Keratinocyte (primary cell): ENCODE measurements around the gene MAPRE3. TPM values are rescaled to one million over a fixed set of nuclear protein-coding genes. Genes with fewer than 3 reads are reported as not detected.

Experiments
- DNase-seq: peaks from one replicate; pipeline ENCODE4 v3.0.0-alpha.2; 2011; ENCODE audit warnings: low read depth, missing footprints, low spot score
- FAIRE-seq: peaks from 2 replicates; lab custom pipeline; 2011; peaks lifted over from hg19 to GRCh38; lab: Jason Lieb, UNC
- H2AFZ ChIP-seq: 2 replicates; pipeline ENCODE4 v1.6.0; 2012; ENCODE audit warnings: low read length, control low read depth, inconsistent platforms; ENCODE audit not compliant: control insufficient read depth
- H3K27ac ChIP-seq: 2 replicates; pipeline ENCODE4 v1.5.1; 2011; ENCODE audit warnings: low read length; ENCODE audit not compliant: control insufficient read depth, insufficient read depth
- H3K27me3 ChIP-seq: 3 replicates; pipeline ENCODE4 v1.6.0; 2011; ENCODE audit warnings: low read length; ENCODE audit not compliant: control insufficient read depth, insufficient read depth; ENCODE audit errors: extremely low read depth
- H3K36me3 ChIP-seq, 2 experiments: 2 replicates in 1 of 2; 3 replicates in 1 of 2; pipeline ENCODE4 v1.5.1; 2011; ENCODE audit warnings: low read length in 2 of 2, mild to moderate bottlenecking in 1 of 2; ENCODE audit not compliant: control insufficient read depth in 2 of 2, insufficient read depth in 2 of 2; ENCODE audit errors: extremely low read depth in 1 of 2
- H3K4me1 ChIP-seq: 3 replicates; pipeline ENCODE4 v1.5.1; 2011; ENCODE audit warnings: low read length; ENCODE audit not compliant: control insufficient read depth, insufficient read depth; ENCODE audit errors: extremely low read depth
- H3K4me2 ChIP-seq: 3 replicates; pipeline ENCODE4 v1.6.0; 2011; ENCODE audit warnings: low read depth, low read length; ENCODE audit not compliant: control insufficient read depth, insufficient read depth; ENCODE audit errors: extremely low read depth
- H3K4me3 ChIP-seq, 3 experiments: fragments of 200-600 bp in 1 of 3; sonication (generic) in 1 of 3; 2 replicates in 2 of 3; 3 replicates in 1 of 3; pipeline ENCODE4 v1.5.1; 2011 to 2016; ENCODE audit warnings: low read length in 3 of 3, mild to moderate bottlenecking in 3 of 3, control low read depth in 2 of 3, inconsistent platforms in 1 of 3, low read depth in 1 of 3, mixed read lengths in 1 of 3, mixed run types in 1 of 3, moderate library complexity in 1 of 3; ENCODE audit not compliant: control insufficient read depth in 2 of 3, insufficient read depth in 2 of 3; ENCODE audit errors: extremely low read depth in 1 of 3
- H3K79me2 ChIP-seq: 2 replicates; pipeline ENCODE4 v1.6.0; 2012; ENCODE audit warnings: low read length; ENCODE audit not compliant: control insufficient read depth, insufficient read depth
- H3K9ac ChIP-seq: 3 replicates; pipeline ENCODE4 v1.6.0; 2011; ENCODE audit warnings: low read length; ENCODE audit not compliant: control insufficient read depth, insufficient read depth; ENCODE audit errors: extremely low read depth
- H3K9me1 ChIP-seq: 3 replicates; pipeline ENCODE4 v1.6.0; 2011; ENCODE audit warnings: low read length; ENCODE audit not compliant: control insufficient read depth, insufficient read depth; ENCODE audit errors: extremely low read depth
- H3K9me3 ChIP-seq: 2 replicates; pipeline ENCODE4 v1.5.1; 2012; ENCODE audit warnings: low read depth, low read length; ENCODE audit not compliant: control insufficient read depth
- H4K20me1 ChIP-seq: 3 replicates; pipeline ENCODE4 v1.6.0; 2011; ENCODE audit warnings: low read length; ENCODE audit not compliant: control insufficient read depth, insufficient read depth; ENCODE audit errors: extremely low read depth
- CTCF ChIP-seq, 3 experiments: IDR thresholded peaks in 1 of 3; conservative IDR thresholded peaks in 1 of 3; optimal IDR thresholded peaks in 1 of 3; 2 replicates in 2 of 3; 3 replicates in 1 of 3; pipeline versions ENCODE3 to v1.5.1; 2011; ENCODE audit warnings: low read length in 3 of 3, mild to moderate bottlenecking in 3 of 3, moderate library complexity in 2 of 3, control low read depth in 1 of 3, inconsistent platforms in 1 of 3; ENCODE audit not compliant: insufficient read depth in 2 of 3; ENCODE audit errors: extremely low read depth in 1 of 3
- EZH2 ChIP-seq: IDR thresholded peaks from one replicate; pipeline ENCODE4 v1.6.1; 2012; ENCODE audit warnings: inconsistent platforms, mild to moderate bottlenecking, low read length, moderate library complexity
- dilution Hi-C: fragments of 300-500 bp; cut with MboI; formaldehyde crosslinking; loops from one replicate; pipeline ENCODE4 v1.7.0; 2020; ENCODE audit warnings: low sequenced_read_pairs; ENCODE audit not compliant: extremely low pct_ligation_motif_present
- polyA plus RNA-seq, 5 experiments: library from polyadenylated mRNA; depleted of rRNA in 3 of 5; stranded (reverse) in 3 of 5; stranded (forward) in 1 of 5; unstranded in 1 of 5; fragments of >200 nt; gene quantifications; 1 replicate in 1 of 5; 2 replicates in 3 of 5; 3 replicates in 1 of 5; pipeline versions ENCODE4 v1.2.1 to v1.2.3, GENCODE V29; 2011 to 2012; ENCODE audit warnings: missing spikeins in 2 of 5, low read depth in 1 of 5, low replicate concordance in 1 of 5

The MAPRE3 gene
- polyA plus RNA-seq, 1 donor (not counting 4 experiments of a cell fraction or from before 2014, with no cell fraction given): 12.6 TPM

DNA sequence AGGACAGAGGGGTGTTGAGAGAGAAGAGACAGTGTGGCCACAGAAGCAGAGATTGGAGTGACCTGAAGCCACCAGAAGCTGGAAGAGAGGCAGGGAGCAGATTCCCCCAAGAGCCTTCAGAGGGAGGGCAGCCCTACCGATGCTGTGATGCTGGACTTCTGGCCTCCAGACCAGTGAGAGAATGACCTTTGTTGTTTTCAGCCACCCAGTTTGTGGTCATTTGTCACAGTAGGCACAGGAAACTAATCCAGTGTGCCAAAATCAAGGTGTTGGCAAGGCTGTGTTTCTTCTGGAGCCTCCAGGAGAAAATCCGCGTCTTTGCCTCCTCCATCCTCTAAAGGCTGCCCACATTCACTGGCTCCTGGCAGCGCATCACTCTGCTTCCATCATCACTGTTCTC lies 15.4 kb downstream of the MAPRE3 start:
- dilution Hi-C loops: no loop called here
- no peak for DNase-seq
- FAIRE-seq: no peak
- H3K4me3 ChIP-seq: no peak overlapping the region
- no peaks in the 10 kb centered on the region for H4K20me1 ChIP-seq
- H3K4me1 ChIP-seq: no peaks in the 10 kb centered on the region
- H3K9me3 ChIP-seq: no peaks in the 10 kb centered on the region
- no peaks in the 10 kb centered on the region for H3K79me2 ChIP-seq
- no peak overlapping the region for H2AFZ ChIP-seq
- no peak overlapping the region for H3K4me2 ChIP-seq
- no peaks in the 10 kb centered on the region for H3K27me3 ChIP-seq
- H3K36me3 ChIP-seq: peaks cover 0 to 2% of the 10 kb centered on the region in 2 experiments
- no peaks in the 10 kb centered on the region for H3K9me1 ChIP-seq
- no peak overlapping the region for H3K9ac ChIP-seq
- TF ChIP-seq CTCF (optimal IDR thresholded peaks at IDR 0.05 in 1 of 3, IDR thresholded peaks at IDR 0.05 in 1 of 3, conservative IDR thresholded peaks at IDR 0.05 in 1 of 3; ENCODE audit: extremely low read depth in 1 of 3, insufficient read depth in 2 of 3, low read length in 3 of 3): no peak
- no peak for TF ChIP-seq EZH2
- H3K27ac ChIP-seq: no peak overlapping the region

DNA sequence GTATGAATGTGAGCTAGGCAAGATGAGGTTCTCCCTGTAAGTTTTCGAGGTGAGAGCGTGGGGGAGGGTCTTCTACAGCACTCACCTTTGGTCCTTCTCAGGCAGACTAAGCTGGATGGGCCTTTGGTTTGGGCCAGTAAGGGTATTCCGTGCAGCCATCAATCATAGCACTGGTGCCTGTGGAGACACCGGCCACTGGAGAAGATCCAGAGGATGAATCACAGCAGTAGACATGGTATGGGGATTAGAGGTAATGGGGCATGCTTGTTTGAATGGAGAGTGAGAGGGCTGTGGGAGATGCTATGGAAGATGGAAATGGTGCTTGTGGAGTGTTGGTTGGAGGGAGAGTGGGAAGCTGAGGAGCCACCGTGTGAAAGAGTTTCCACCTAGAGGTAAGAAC lies 16.1 kb downstream of the MAPRE3 start:
- no peak overlapping the region for H3K4me2 ChIP-seq
- dilution Hi-C loops: no loop called here
- H3K9me1 ChIP-seq: no peaks in the 10 kb centered on the region
- H3K9me3 ChIP-seq: no peaks in the 10 kb centered on the region
- H3K27ac ChIP-seq: no peak overlapping the region
- no peaks in the 10 kb centered on the region for H4K20me1 ChIP-seq
- H3K27me3 ChIP-seq: no peaks in the 10 kb centered on the region
- TF ChIP-seq EZH2: no peak
- TF ChIP-seq CTCF (optimal IDR thresholded peaks at IDR 0.05 in 1 of 3, IDR thresholded peaks at IDR 0.05 in 1 of 3, conservative IDR thresholded peaks at IDR 0.05 in 1 of 3; ENCODE audit: extremely low read depth in 1 of 3, insufficient read depth in 2 of 3, low read length in 3 of 3): no peak
- no peak overlapping the region for H3K4me3 ChIP-seq
- H3K79me2 ChIP-seq: no peaks in the 10 kb centered on the region
- H3K4me1 ChIP-seq: no peaks in the 10 kb centered on the region
- FAIRE-seq (no peak), DNase-seq (no peak)
- no peak overlapping the region for H3K9ac ChIP-seq
- no peak overlapping the region for H2AFZ ChIP-seq
- peaks cover 0 to 2% of the 10 kb centered on the region in 2 experiments for H3K36me3 ChIP-seq
